WTC11 (cell line): Measurements from ENCODE around the gene CCL17. TPM values are rescaled to one million over a fixed set of nuclear protein-coding genes. Genes with fewer than 3 reads are reported as not detected.

Source experiments
- ATAC-seq: fragments of 200-7000 bp; cut with Tn5 transposase; 2 replicates; pipeline ENCODE4 v1.10.0; 2021; ENCODE audit warnings: mild to moderate bottlenecking, moderate library complexity
- CTCF ChIA-PET: fragments of 300-600 bp; sonication (Branson Sonifier 250); formaldehyde crosslinking; loops from one replicate; lab custom pipeline; 2021; ENCODE audit warnings: antibody characterized with exemption; lab: Charles Lee
- POLR2A ChIA-PET: fragments of 350-600 bp; sonication (Branson Sonifier 250); formaldehyde crosslinking; loops from one replicate; lab custom pipeline; 2021; ENCODE audit warnings: antibody characterized with exemption; lab: Charles Lee
- DNase-seq: peaks from one replicate; pipeline ENCODE4 v3.0.0; 2021; ENCODE audit warnings: low spot score
- H3K27ac Mint-ChIP-seq: 2 replicates; pipeline ENCODE4 v1.8.0; 2021; ENCODE audit warnings: mixed read lengths
- H3K27me3 Mint-ChIP-seq: 2 replicates; pipeline ENCODE4 v1.8.0; 2021; ENCODE audit warnings: low read depth, mild to moderate bottlenecking, moderate library complexity, mixed read lengths
- H3K36me3 Mint-ChIP-seq: 2 replicates; pipeline ENCODE4 v1.8.0; 2021; ENCODE audit warnings: mixed read lengths
- H3K4me1 Mint-ChIP-seq: 2 replicates; pipeline ENCODE4 v1.8.0; 2022; ENCODE audit warnings: mixed read lengths
- H3K4me3 Mint-ChIP-seq: 2 replicates; pipeline ENCODE4 v1.8.0; 2021; ENCODE audit warnings: mild to moderate bottlenecking, moderate library complexity, mixed read lengths
- H3K9me3 Mint-ChIP-seq: 2 replicates; pipeline ENCODE4 v1.8.0; 2021; ENCODE audit warnings: mixed read lengths
- GRHL2 ChIP-seq: fragments of 250-450 bp; sonication (Bioruptor Pico); IDR thresholded peaks from 2 replicates; pipeline ENCODE4 v1.8.0; 2022; ENCODE audit warnings: mild to moderate bottlenecking, moderate library complexity; ENCODE audit not compliant: insufficient replicate concordance, severe bottlenecking
- JAZF1 ChIP-seq: fragments of 250-450 bp; sonication (Bioruptor Pico); IDR thresholded peaks from 2 replicates; pipeline ENCODE4 v1.9.0; 2021; ENCODE audit warnings: moderate library complexity, mild to moderate bottlenecking, inconsistent platforms
- JUN ChIP-seq: sonication (generic); formaldehyde crosslinking; IDR thresholded peaks from 2 replicates; pipeline ENCODE4 v1.8.0; 2023; ENCODE audit warnings: mild to moderate bottlenecking, missing genetic modification reagents
- MYBL2 ChIP-seq: sonication (generic); formaldehyde crosslinking; IDR thresholded peaks from 2 replicates; pipeline ENCODE4 v1.8.1; 2023; ENCODE audit warnings: mild to moderate bottlenecking, moderate library complexity, missing genetic modification reagents
- NR2C2 ChIP-seq: sonication (generic); formaldehyde crosslinking; IDR thresholded peaks from 2 replicates; pipeline ENCODE4 v1.8.0; 2022; ENCODE audit warnings: mild to moderate bottlenecking, missing genetic modification reagents
- TEAD1 ChIP-seq: sonication (generic); formaldehyde crosslinking; IDR thresholded peaks from 2 replicates; pipeline ENCODE4 v1.8.0; 2022; ENCODE audit warnings: mild to moderate bottlenecking, missing genetic modification reagents
- TEAD4 ChIP-seq: sonication (generic); formaldehyde crosslinking; IDR thresholded peaks from 2 replicates; pipeline ENCODE4 v1.8.0; 2022; ENCODE audit warnings: mild to moderate bottlenecking, missing genetic modification reagents
- ZBTB21 ChIP-seq: sonication (generic); formaldehyde crosslinking; IDR thresholded peaks from 2 replicates; pipeline ENCODE4 v1.8.1; 2023; ENCODE audit warnings: mild to moderate bottlenecking, missing genetic modification reagents, borderline replicate concordance
- ZNF138 ChIP-seq: sonication (generic); formaldehyde crosslinking; conservative IDR thresholded peaks from 2 replicates; pipeline ENCODE4 v1.8.1; 2022; ENCODE audit warnings: mild to moderate bottlenecking, moderate library complexity, missing genetic modification reagents
- total RNA-seq: library from RNA; stranded (reverse); gene quantifications from 3 replicates; pipeline ENCODE4 v1.2.3, GENCODE V29; 2021
- TF ChIP-seq, protein P1 (sequence below): fragments of 250-450 bp; sonication (Bioruptor Pico); IDR thresholded peaks from 2 replicates; pipeline ENCODE4 v1.9.0; 2021; ENCODE audit warnings: mild to moderate bottlenecking, borderline replicate concordance
- TF ChIP-seq, protein P2 (sequence below): sonication (generic); formaldehyde crosslinking; IDR thresholded peaks from 2 replicates; pipeline ENCODE4 v1.8.0; 2022; ENCODE audit warnings: mild to moderate bottlenecking, missing genetic modification reagents
- TF ChIP-seq, protein P3 (sequence below): sonication (generic); formaldehyde crosslinking; IDR thresholded peaks from 2 replicates; pipeline ENCODE4 v1.8.0; 2022; ENCODE audit warnings: mild to moderate bottlenecking, missing genetic modification reagents
- TF ChIP-seq, protein P4 (sequence below): sonication (generic); formaldehyde crosslinking; conservative IDR thresholded peaks from 2 replicates; pipeline ENCODE4 v1.8.1; 2022; ENCODE audit warnings: mild to moderate bottlenecking, missing genetic modification reagents
- TF ChIP-seq, protein P5 (sequence below): sonication (generic); formaldehyde crosslinking; IDR thresholded peaks from 2 replicates; pipeline ENCODE4 v1.8.0; 2023; ENCODE audit warnings: mild to moderate bottlenecking, missing genetic modification reagents
- TF ChIP-seq, protein P6 (sequence below): sonication (generic); formaldehyde crosslinking; IDR thresholded peaks from 2 replicates; pipeline ENCODE4 v1.8.0; 2022; ENCODE audit warnings: missing genetic modification reagents

The CCL17 gene
- total RNA-seq, 1 experiment from 2014 or later = not detected

DNA sequence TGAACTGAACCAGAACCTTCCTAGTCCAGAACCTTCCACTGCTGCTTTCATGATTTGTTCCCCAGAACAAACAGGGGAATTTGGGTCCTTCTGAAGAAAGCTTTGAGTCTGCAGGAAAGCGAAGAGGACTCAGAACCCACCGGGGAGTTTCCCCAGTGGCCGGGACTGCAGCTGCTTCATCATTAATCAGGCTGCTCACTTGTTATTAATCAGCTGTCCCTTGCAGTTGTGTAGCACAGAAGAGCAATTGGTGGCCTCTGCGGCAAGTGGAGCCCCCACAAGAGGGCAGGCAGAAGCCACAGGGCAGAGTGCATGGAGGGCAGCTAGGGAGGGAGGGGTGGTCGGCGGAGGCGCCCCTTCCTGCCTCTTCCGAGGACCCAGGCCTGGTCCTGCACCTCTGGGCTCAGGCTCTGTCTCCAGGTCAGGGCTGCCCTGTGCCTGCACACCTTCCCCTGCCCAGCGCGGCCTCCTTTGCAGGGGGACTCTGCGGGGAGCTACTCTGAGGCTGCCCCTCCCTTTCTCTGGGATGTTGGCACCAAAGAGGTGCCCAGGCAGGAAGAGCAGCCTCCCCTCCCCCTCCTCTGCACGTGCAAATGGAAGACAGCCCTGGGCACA lies 6.9 kb downstream of the CCL17 start:
- ChIA-PET CTCF (interaction anchor here (0.6 to 1.3 kb wide), 3 partner anchors 108 to 117 kb away, joined by 3 read pairs; no protein-coding TSS in a partner anchor), POLR2A (no interaction called here)
- H3K36me3 Mint-ChIP-seq = no peaks in the 10 kb centered on the region
- H3K27me3 Mint-ChIP-seq = no peaks in the 10 kb centered on the region
- no peak for TF ChIP-seq ZNF138
- ATAC-seq (peak; percentile 15; the same call in 1 of the 2 replicates), DNase-seq (no peak)
- H3K4me1 Mint-ChIP-seq = peaks cover 6% of the 10 kb centered on the region; the same call in 1 of the 2 replicates
- no peaks in the 10 kb centered on the region for H3K9me3 Mint-ChIP-seq
- H3K27ac Mint-ChIP-seq = no peak overlapping the region
- H3K4me3 Mint-ChIP-seq = no peak overlapping the region

DNA sequence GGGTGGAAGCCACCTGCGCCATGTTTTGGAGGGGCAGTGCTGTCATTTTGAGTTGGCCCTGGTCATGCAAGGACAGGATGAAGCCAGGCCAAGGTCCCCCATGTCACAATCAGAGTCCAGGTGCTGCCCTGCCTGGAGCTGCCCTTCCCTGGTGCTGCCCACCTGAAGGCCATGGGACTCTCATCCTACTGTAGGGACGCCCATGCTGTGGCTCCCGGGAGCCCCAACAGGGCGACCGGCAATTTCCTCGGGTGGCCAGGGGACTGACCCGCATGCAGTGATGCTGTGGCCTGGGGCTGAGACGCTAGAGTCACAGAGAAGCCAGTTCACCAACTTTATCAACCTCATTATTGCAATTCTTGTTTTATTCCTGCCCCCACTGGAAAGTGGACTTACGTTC lies 8.0 kb downstream of the CCL17 start:
- ChIA-PET POLR2A (no interaction called here), CTCF (interaction anchor here (1.2 to 1.3 kb wide), 2 partner anchors 96 to 111 kb away, joined by 3 read pairs; no protein-coding TSS in a partner anchor)
- Mint-ChIP-seq H3K9me3 (no peaks in the 10 kb centered on the region), H3K27me3 (no peaks in the 10 kb centered on the region), H3K27ac (no peak overlapping the region), H3K36me3 (no peaks in the 10 kb centered on the region), H3K4me3 (no peak overlapping the region), H3K4me1 (peaks cover 11% of the 10 kb centered on the region)
- no peak for TF ChIP-seq MYBL2 (CRISPR knock-in tag)
- TF ChIP-seq, protein P1, sequence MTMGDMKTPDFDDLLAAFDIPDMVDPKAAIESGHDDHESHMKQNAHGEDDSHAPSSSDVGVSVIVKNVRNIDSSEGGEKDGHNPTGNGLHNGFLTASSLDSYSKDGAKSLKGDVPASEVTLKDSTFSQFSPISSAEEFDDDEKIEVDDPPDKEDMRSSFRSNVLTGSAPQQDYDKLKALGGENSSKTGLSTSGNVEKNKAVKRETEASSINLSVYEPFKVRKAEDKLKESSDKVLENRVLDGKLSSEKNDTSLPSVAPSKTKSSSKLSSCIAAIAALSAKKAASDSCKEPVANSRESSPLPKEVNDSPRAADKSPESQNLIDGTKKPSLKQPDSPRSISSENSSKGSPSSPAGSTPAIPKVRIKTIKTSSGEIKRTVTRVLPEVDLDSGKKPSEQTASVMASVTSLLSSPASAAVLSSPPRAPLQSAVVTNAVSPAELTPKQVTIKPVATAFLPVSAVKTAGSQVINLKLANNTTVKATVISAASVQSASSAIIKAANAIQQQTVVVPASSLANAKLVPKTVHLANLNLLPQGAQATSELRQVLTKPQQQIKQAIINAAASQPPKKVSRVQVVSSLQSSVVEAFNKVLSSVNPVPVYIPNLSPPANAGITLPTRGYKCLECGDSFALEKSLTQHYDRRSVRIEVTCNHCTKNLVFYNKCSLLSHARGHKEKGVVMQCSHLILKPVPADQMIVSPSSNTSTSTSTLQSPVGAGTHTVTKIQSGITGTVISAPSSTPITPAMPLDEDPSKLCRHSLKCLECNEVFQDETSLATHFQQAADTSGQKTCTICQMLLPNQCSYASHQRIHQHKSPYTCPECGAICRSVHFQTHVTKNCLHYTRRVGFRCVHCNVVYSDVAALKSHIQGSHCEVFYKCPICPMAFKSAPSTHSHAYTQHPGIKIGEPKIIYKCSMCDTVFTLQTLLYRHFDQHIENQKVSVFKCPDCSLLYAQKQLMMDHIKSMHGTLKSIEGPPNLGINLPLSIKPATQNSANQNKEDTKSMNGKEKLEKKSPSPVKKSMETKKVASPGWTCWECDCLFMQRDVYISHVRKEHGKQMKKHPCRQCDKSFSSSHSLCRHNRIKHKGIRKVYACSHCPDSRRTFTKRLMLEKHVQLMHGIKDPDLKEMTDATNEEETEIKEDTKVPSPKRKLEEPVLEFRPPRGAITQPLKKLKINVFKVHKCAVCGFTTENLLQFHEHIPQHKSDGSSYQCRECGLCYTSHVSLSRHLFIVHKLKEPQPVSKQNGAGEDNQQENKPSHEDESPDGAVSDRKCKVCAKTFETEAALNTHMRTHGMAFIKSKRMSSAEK (CRISPR knock-in tag) = no peak
- TF ChIP-seq GRHL2 (CRISPR knock-in tag) = no peak
- TF ChIP-seq, protein P2, sequence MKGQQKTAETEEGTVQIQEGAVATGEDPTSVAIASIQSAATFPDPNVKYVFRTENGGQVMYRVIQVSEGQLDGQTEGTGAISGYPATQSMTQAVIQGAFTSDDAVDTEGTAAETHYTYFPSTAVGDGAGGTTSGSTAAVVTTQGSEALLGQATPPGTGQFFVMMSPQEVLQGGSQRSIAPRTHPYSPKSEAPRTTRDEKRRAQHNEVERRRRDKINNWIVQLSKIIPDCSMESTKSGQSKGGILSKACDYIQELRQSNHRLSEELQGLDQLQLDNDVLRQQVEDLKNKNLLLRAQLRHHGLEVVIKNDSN = no peak
- no peak for TF ChIP-seq TEAD1
- TF ChIP-seq, protein P3, sequence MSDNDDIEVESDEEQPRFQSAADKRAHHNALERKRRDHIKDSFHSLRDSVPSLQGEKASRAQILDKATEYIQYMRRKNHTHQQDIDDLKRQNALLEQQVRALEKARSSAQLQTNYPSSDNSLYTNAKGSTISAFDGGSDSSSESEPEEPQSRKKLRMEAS (CRISPR knock-in tag) = no peak
- no peak for ATAC-seq
- no peak for DNase-seq

DNA sequence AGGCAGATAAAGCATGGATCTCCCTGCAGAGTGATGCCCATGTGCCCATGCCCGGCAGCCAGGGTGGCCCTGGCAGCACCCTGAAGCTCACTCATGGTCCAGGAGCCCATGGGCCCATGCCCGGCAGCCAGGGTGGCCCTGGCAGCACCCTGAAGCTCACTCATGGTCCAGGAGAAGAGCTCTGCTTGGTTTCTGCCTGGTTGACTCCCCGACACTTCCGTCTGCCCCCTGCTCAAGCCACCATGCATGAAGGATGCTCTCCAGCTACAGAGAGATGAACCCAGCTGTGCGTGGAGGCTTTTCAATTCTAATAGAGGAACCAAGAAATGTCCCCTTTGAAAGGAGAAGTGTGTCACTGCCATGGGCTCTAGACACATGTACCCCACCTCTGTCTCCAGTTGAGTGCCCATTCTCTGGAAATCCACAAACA lies 8.7 kb downstream of the CCL17 start:
- Mint-ChIP-seq H3K4me3 (no peak overlapping the region), H3K27me3 (no peaks in the 10 kb centered on the region), H3K9me3 (no peaks in the 10 kb centered on the region), H3K36me3 (no peaks in the 10 kb centered on the region), H3K4me1 (peaks cover 17% of the 10 kb centered on the region), H3K27ac (no peak overlapping the region)
- ChIA-PET CTCF (interaction anchor here (0.5 kb wide), 1 partner anchor 42 kb away, joined by 4 read pairs; no protein-coding TSS in a partner anchor), POLR2A (no interaction called here)
- DNase-seq (no peak), ATAC-seq (no peak)
- TF ChIP-seq JAZF1 (CRISPR knock-in tag) (no peak), NR2C2 (CRISPR knock-in tag) (no peak), JUN (CRISPR knock-in tag) (no peak), TEAD4 (no peak), GRHL2 (CRISPR knock-in tag) (no peak), ZBTB21 (no peak)
- TF ChIP-seq, protein P4, sequence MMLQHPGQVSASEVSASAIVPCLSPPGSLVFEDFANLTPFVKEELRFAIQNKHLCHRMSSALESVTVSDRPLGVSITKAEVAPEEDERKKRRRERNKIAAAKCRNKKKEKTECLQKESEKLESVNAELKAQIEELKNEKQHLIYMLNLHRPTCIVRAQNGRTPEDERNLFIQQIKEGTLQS (CRISPR knock-in tag) = no peak
- TF ChIP-seq, protein P2 = no peak
- TF ChIP-seq, protein P5, sequence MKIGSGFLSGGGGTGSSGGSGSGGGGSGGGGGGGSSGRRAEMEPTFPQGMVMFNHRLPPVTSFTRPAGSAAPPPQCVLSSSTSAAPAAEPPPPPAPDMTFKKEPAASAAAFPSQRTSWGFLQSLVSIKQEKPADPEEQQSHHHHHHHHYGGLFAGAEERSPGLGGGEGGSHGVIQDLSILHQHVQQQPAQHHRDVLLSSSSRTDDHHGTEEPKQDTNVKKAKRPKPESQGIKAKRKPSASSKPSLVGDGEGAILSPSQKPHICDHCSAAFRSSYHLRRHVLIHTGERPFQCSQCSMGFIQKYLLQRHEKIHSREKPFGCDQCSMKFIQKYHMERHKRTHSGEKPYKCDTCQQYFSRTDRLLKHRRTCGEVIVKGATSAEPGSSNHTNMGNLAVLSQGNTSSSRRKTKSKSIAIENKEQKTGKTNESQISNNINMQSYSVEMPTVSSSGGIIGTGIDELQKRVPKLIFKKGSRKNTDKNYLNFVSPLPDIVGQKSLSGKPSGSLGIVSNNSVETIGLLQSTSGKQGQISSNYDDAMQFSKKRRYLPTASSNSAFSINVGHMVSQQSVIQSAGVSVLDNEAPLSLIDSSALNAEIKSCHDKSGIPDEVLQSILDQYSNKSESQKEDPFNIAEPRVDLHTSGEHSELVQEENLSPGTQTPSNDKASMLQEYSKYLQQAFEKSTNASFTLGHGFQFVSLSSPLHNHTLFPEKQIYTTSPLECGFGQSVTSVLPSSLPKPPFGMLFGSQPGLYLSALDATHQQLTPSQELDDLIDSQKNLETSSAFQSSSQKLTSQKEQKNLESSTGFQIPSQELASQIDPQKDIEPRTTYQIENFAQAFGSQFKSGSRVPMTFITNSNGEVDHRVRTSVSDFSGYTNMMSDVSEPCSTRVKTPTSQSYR (CRISPR knock-in tag) = no peak
- TF ChIP-seq, protein P6, sequence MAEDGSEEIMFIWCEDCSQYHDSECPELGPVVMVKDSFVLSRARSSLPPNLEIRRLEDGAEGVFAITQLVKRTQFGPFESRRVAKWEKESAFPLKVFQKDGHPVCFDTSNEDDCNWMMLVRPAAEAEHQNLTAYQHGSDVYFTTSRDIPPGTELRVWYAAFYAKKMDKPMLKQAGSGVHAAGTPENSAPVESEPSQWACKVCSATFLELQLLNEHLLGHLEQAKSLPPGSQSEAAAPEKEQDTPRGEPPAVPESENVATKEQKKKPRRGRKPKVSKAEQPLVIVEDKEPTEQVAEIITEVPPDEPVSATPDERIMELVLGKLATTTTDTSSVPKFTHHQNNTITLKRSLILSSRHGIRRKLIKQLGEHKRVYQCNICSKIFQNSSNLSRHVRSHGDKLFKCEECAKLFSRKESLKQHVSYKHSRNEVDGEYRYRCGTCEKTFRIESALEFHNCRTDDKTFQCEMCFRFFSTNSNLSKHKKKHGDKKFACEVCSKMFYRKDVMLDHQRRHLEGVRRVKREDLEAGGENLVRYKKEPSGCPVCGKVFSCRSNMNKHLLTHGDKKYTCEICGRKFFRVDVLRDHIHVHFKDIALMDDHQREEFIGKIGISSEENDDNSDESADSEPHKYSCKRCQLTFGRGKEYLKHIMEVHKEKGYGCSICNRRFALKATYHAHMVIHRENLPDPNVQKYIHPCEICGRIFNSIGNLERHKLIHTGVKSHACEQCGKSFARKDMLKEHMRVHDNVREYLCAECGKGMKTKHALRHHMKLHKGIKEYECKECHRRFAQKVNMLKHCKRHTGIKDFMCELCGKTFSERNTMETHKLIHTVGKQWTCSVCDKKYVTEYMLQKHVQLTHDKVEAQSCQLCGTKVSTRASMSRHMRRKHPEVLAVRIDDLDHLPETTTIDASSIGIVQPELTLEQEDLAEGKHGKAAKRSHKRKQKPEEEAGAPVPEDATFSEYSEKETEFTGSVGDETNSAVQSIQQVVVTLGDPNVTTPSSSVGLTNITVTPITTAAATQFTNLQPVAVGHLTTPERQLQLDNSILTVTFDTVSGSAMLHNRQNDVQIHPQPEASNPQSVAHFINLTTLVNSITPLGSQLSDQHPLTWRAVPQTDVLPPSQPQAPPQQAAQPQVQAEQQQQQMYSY (CRISPR knock-in tag) = no peak
